Sigmoid colon (tissue), 4 donors: ENCODE data around the gene MPP3.
A peak's percentile ranks its signal among the peaks of the same experiment; 100 is the strongest.

Experiments
- CTCF ChIP-seq, 4 experiments: fragments of 450-650 bp in 3 of 4; fragments of 200-600 bp in 1 of 4; IDR thresholded peaks; one replicate each; pipeline ENCODE4 v1.5.1; 2016 to 2019; ENCODE audit warnings: antibody characterized with exemption in 4 of 4, mild to moderate bottlenecking in 3 of 4, moderate library complexity in 2 of 4
- EP300 ChIP-seq, 4 donors: sonication (generic); formaldehyde crosslinking; IDR thresholded peaks; one replicate each; pipeline ENCODE4 v1.6.1; 2017; ENCODE audit warnings: antibody characterized with exemption in 4 of 4
- POLR2AphosphoS5 ChIP-seq, 4 donors: sonication (generic); formaldehyde crosslinking; IDR thresholded peaks; one replicate each; pipeline ENCODE4 v1.6.1; 2017; ENCODE audit warnings: antibody characterized with exemption in 4 of 4

DNA sequence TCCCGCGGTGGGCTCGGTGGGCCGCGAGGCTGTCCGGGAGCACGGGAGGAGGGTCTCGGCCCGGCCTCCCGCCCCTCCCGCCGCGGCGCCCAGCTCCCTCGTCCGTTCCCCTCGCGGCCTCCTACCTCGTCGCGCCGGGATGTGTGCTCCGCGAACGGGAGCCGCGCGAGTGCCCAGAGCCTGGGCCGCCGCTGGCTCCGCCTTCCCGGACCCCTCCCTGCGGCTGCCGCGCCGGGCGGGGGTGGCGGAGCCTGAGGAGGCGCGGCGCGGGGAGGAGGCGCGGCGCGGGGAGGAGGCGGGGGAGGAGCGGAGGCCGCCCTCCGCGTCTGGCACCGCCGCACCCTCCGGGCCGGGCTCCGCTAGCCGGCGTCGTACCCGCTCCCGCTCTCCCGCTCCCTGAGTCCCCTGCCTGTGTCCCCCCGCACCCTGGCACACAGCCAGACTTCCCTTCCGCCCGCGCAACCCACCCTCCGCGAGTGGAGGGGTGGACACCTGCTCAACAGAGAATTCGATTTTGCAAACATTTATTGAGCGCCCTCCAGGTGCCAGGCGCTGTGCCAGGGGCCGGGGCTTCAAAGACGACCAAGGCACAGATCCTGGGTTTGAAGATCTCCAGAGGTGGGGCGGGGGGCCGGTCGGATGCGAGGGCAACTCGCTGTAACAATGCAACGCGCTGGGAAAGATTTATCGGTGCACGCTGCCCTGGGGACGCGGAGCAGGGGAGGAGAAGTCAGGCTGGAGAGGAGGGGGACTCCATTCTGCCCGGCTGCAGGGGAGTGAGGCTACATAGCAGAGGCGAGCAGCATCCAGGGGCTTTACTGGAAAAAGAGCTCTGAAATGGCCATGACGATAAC, at the start of gene MPP3:
- TF ChIP-seq EP300 (IDR thresholded peaks at IDR 0.05) (no peak), CTCF (IDR thresholded peaks at IDR 0.05) (no peak), POLR2AphosphoS5 (IDR thresholded peaks at IDR 0.05) (peak; percentile 49 to 78 (median 58))
